GM23338 (cell line): Measurements from ENCODE around the gene TNNT1.

Experiments
- CREB1 ChIP-seq: fragments of 250-450 bp; sonication (Bioruptor Pico); IDR thresholded peaks from 2 replicates; pipeline ENCODE4 v1.5.0; 2020; ENCODE audit warnings: low read depth, mild to moderate bottlenecking, moderate library complexity
- EZH2 ChIP-seq: fragments of 200-600 bp; sonication (generic); IDR thresholded peaks from one replicate; pipeline ENCODE4 v1.8.0; 2017; ENCODE audit warnings: antibody characterized with exemption, mild to moderate bottlenecking, low read depth; ENCODE audit not compliant: unreplicated experiment
- EZH2phosphoT487 ChIP-seq: fragments of 200-600 bp; sonication (generic); IDR thresholded peaks from one replicate; pipeline ENCODE4 v1.8.1; 2018; ENCODE audit warnings: antibody characterized with exemption; ENCODE audit not compliant: unreplicated experiment
- JUNB ChIP-seq: IDR thresholded peaks from one replicate; pipeline ENCODE4 v1.6.1; 2016; ENCODE audit warnings: antibody characterized with exemption; ENCODE audit not compliant: unreplicated experiment
- NANOG ChIP-seq: IDR thresholded peaks from 2 replicates; pipeline ENCODE4 v1.6.1; 2016; ENCODE audit warnings: antibody characterized with exemption, borderline replicate concordance
- POLR2AphosphoS5 ChIP-seq: IDR thresholded peaks from 2 replicates; pipeline ENCODE4 v1.6.1; 2016; ENCODE audit warnings: antibody characterized with exemption, low read depth
- STAT1 ChIP-seq: IDR thresholded peaks from one replicate; pipeline ENCODE4 v1.6.1; 2016; ENCODE audit warnings: antibody characterized with exemption; ENCODE audit not compliant: unreplicated experiment
- ZNF114 ChIP-seq: fragments of 250-450 bp; sonication (Bioruptor Pico); IDR thresholded peaks from 2 replicates; pipeline ENCODE4 v1.5.0; 2020; ENCODE audit warnings: mild to moderate bottlenecking, moderate library complexity
- TF ChIP-seq, protein P1 (sequence below), 2 experiments: fragments of 200-600 bp in 1 of 2; sonication (generic) in 1 of 2; conservative IDR thresholded peaks; 2 replicates each; pipeline versions ENCODE4 v1.5.1 to v1.6.1; 2016 to 2017; ENCODE audit warnings: antibody characterized with exemption in 2 of 2, low read depth in 2 of 2, mild to moderate bottlenecking in 2 of 2, moderate library complexity in 1 of 2
- TF ChIP-seq, protein P2 (sequence below): IDR thresholded peaks from one replicate; pipeline ENCODE4 v1.6.1; 2018; ENCODE audit warnings: antibody characterized with exemption; ENCODE audit not compliant: unreplicated experiment
- TF ChIP-seq, protein P3 (sequence below): IDR thresholded peaks from 2 replicates; pipeline ENCODE4 v1.6.1; 2016; ENCODE audit warnings: antibody characterized with exemption

DNA sequence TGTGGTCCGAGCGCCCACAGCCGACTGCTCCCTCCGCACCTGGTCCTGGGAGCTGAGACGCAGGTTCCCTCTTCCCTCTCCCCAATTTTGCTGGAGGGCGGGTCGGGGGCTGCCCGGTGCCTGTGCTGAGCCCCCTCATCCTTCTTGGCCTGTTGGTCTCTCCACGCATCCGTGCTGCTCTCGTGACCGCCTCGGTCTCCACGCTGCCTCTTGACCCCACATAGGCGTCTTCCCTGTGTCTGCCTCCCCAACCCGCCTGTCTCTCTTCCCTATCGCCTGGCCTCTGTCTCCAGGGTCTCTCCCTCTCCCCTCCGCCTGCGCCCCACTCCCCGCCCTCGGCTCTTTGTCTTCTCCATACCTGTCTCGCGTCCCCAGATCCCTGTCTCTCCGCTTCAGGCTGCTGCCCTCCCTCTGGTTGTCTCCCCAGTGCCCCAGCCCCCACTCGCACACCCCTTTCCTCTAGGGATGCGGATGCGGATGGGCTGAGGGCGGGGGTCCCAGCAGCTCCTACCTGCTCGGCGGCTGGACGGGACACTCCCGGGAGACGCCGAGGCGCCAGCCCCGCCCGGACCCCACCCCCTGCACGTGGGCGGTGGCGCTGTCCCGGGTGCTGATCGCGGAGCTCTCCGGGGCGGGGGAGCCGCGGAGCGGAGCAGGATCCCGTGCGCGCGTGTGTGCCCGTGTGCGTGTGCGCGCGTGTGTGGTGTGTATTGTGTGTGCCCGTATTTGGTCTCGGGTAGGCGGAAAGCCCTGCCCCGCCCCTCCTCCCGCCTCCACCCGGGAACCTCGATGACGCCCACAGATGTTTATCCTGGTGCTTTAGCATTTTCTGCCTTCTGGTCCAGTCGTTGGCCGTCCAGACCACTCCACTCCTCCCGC lies 30.8 kb upstream of the TNNT1 start, which contains the start of gene SYT5:
- TF ChIP-seq, protein P1, sequence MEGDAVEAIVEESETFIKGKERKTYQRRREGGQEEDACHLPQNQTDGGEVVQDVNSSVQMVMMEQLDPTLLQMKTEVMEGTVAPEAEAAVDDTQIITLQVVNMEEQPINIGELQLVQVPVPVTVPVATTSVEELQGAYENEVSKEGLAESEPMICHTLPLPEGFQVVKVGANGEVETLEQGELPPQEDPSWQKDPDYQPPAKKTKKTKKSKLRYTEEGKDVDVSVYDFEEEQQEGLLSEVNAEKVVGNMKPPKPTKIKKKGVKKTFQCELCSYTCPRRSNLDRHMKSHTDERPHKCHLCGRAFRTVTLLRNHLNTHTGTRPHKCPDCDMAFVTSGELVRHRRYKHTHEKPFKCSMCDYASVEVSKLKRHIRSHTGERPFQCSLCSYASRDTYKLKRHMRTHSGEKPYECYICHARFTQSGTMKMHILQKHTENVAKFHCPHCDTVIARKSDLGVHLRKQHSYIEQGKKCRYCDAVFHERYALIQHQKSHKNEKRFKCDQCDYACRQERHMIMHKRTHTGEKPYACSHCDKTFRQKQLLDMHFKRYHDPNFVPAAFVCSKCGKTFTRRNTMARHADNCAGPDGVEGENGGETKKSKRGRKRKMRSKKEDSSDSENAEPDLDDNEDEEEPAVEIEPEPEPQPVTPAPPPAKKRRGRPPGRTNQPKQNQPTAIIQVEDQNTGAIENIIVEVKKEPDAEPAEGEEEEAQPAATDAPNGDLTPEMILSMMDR (conservative IDR thresholded peaks at IDR 0.05; ENCODE audit: low read depth in 2 of 2): no peak
- TF ChIP-seq EZH2 (no peak), POLR2AphosphoS5 (no peak), CREB1 (no peak), STAT1 (no peak), EZH2phosphoT487 (no peak), NANOG (no peak), JUNB (no peak), ZNF114 (CRISPR knock-in tag) (no peak)
- TF ChIP-seq, protein P2, sequence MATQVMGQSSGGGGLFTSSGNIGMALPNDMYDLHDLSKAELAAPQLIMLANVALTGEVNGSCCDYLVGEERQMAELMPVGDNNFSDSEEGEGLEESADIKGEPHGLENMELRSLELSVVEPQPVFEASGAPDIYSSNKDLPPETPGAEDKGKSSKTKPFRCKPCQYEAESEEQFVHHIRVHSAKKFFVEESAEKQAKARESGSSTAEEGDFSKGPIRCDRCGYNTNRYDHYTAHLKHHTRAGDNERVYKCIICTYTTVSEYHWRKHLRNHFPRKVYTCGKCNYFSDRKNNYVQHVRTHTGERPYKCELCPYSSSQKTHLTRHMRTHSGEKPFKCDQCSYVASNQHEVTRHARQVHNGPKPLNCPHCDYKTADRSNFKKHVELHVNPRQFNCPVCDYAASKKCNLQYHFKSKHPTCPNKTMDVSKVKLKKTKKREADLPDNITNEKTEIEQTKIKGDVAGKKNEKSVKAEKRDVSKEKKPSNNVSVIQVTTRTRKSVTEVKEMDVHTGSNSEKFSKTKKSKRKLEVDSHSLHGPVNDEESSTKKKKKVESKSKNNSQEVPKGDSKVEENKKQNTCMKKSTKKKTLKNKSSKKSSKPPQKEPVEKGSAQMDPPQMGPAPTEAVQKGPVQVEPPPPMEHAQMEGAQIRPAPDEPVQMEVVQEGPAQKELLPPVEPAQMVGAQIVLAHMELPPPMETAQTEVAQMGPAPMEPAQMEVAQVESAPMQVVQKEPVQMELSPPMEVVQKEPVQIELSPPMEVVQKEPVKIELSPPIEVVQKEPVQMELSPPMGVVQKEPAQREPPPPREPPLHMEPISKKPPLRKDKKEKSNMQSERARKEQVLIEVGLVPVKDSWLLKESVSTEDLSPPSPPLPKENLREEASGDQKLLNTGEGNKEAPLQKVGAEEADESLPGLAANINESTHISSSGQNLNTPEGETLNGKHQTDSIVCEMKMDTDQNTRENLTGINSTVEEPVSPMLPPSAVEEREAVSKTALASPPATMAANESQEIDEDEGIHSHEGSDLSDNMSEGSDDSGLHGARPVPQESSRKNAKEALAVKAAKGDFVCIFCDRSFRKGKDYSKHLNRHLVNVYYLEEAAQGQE: peak; percentile 97
- TF ChIP-seq, protein P3, sequence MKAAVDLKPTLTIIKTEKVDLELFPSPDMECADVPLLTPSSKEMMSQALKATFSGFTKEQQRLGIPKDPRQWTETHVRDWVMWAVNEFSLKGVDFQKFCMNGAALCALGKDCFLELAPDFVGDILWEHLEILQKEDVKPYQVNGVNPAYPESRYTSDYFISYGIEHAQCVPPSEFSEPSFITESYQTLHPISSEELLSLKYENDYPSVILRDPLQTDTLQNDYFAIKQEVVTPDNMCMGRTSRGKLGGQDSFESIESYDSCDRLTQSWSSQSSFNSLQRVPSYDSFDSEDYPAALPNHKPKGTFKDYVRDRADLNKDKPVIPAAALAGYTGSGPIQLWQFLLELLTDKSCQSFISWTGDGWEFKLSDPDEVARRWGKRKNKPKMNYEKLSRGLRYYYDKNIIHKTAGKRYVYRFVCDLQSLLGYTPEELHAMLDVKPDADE: no peak
